ENCODE measurements around the gene SP140. TPM values are rescaled to one million over a fixed set of nuclear protein-coding genes. Genes with fewer than 3 reads are reported as not detected.
"Not testable (repeated sequence)": the region's sequence is repeated elsewhere in the genome, so short reads cannot be mapped to it uniquely, and the experiment has no call there.

SP140 gene
- total RNA-seq, 1 experiment from 2014 or later = 0.12 TPM

DNA sequence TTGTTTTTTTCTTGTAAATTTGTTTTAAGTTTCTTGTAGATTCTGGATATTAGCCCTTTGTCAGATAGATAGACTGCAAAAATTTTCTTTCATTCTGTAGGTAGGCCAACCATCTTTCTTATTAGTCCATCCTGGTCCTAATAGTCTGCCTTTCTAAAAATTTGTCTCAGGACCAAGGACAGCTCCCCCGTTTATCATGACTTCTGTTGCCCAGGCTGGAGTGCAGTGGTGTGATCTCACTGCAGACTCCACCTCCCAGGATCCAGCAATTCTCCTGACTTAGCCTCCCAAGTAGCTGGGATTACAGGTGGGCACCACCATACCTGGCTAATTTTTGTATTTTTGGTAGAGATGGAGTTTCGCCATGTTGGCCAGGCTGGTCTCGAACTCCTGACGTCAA, 63.8 kb downstream of the SP140 start:
- peak; percentile 47 for DNase-seq (ENCODE audit: low read depth)

DNA sequence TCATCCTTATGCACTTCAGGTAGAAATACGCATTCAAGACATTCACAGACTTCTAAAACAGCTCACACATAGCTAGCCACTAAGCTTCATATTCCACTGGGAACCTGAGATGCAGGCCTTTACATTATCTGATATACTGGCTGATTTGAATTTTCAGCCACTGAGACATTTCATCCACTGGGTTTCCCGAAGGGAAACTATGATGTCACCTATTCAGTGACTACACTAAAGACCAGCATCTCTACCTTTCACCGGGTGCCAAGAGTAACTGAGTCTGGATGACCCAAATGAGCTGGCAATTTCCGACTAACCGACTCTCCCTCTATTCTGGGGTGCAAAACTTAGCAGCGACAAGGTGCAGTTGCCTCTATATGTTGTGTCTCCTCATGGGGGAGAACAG, 69.7 kb downstream of the SP140 start:
- DNase-seq (ENCODE audit: low read depth) = no peak

DNA sequence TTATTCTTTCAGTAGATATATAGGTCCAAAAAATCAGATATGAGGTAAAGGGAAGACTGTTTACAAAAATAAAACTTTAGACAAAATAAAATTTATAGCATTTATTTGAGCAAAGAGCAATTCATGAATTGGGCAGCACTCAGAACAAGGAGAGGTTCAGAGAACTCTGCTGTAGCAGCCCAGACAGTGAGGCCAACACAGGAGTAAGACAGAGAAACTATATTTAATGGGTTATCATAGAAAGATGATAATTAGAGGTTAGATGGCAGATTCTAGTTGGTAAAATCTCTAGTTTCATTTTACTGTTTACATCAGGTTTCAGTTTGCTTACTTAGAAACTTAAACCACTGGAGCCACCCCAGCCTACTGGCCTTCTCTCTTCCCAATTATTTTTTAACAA, 71.4 kb downstream of the SP140 start:
- no peak for DNase-seq (ENCODE audit: low read depth)

DNA sequence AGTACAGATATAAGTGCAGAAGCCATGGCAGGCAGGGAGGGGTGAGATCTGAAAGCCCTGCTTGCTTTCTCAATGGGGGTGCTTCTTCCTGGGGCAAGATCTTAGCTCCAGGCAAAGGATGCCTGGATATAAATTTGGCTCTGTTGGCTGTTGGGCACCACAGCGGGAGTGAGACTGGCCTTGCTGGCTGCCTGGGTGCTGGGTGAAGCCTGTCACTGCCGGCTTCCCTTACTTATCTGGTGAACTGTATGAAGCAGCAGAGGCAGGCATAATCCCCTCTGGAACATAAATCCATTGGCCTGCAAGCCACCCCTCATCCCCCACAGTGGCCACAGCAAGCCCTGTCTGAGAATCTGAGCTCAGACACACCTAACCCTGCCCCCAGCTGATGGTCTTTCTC, 74.1 kb downstream of the SP140 start:
- DNase-seq (ENCODE audit: low read depth) = no peak

DNA sequence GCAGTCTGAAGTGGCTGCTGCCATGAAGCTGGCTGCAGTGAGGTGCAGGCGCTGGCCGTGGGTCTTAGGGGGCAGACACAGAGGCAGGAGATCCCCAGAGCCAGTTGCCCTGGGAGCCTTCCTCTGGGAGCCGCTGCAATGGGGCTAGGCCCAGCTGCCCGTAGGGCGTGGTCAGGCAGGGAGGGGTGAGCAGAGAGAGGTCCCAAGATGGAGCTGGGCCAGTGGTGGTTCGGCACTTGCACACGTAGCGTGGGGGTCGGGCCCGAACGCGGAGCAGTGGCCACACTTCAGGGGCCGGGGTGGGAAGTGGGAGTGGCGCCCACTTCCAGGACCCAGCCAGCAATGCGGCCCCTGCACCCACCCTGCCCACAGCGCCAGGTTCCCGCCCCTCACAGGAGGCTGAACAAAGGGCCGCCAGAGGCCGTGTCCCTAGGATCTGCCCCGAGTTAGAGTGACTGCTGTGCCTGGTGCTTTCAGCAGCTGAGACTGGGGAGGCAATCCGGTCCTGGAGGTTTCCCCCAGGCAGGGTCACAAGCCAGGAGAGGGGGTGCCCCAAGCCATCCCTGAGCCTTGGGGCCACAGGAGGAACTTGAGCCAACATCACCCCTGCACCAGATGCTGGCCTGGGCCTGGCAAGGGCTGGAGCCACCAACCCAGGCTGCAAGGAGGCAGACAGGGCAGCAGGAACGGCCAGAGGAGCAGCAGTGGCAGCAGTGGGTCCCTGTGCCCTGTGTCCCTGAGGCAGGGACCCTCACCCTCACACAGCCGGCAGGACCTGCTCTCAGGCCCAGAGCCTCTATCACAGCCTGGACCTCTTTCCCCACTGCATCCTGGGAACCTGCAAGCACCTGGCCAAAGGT, 80.1 kb downstream of the SP140 start:
- DNase-seq (ENCODE audit: low read depth) = no peak

DNA sequence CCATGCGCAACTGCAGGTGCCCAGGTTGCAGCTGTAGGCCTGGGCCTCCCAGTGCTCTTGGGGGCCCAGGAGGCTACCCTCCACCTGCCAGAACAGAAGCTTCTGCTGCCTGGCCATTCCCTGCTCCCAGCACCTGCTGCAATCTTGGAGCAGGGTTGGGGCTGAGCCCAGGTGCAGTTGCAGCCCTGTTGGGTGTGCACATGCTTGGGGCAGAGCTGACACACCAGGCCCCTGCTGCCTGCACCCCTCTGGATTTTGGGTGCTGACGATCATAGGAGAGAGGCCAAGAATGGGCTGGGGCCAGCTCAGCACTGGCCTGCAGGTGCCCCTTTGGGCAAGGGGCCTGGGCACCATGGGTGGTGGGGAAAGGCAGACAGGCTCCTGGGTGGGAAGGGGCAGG, 80.9 kb downstream of the SP140 start:
- DNase-seq (ENCODE audit: low read depth) = no peak

DNA sequence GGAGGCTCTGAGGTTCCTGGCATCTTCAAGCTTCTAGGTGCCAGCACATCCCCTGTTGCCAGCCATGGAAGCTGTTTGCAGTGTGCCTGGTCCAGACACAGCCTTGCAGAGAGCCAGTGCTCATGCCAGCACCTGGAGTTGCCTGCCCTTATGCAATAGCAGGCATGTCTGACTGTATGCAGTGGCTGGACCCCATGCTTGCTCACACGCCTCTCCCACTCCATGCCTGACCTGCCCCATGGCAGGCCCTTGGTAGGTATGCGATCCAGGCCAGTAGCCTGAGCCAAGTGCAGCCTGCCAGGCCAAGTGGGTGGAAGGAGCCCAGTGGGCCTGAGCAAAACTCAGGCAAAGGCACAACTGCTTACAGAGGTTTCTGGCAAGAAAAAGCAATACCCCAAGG, 81.9 kb downstream of the SP140 start:
- DNase-seq (ENCODE audit: low read depth) = no peak

DNA sequence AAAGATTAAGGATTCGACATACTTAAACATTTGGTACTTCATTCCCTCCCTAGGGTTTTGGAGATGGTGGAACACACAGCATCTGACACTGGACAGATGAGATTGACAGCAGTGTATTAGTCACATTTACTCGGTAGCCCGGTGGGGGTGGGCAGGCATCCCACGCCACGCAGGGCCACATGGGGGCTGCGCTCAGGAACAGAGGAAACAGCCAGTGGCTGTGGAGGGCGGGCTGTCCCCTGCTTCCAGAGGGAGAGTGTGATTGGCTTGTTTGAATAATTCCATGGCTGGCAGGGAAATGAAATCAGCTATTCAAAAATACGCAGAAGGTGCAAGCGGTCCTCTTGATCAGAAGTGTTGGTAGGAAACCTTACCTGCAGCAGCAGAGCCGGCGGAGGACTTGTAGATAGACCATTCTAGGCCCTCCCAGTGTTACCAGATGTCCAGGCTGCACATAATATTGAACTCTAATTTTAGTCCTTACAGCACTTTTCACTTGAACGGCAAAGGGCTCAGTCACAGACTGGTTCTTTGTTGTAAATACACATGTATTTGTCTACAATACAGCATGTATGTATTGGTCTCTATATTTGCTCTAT, 83.0 kb downstream of the SP140 start:
- no peak for DNase-seq (ENCODE audit: low read depth)

DNA sequence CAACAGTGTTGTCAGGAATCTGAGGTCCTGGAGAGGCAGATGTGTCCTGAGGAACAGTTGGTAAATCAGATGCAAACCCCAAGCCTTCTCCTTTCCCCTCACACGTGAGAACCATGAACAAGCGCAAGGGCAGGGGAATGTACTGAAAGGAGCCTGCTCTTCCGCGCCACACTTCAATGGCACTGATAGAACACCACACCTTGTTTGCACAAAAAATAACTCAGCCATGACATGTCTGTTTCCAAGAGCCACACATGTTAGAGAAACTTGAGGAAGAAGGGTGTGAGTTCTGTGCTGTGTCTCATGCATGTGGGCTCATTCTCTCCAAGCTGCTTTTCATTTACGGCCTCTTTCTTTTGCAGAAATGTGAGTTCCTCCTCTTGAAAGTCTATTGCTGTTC, 85.3 kb downstream of the SP140 start:
- DNase-seq (ENCODE audit: low read depth) = not testable (repeated sequence)

DNA sequence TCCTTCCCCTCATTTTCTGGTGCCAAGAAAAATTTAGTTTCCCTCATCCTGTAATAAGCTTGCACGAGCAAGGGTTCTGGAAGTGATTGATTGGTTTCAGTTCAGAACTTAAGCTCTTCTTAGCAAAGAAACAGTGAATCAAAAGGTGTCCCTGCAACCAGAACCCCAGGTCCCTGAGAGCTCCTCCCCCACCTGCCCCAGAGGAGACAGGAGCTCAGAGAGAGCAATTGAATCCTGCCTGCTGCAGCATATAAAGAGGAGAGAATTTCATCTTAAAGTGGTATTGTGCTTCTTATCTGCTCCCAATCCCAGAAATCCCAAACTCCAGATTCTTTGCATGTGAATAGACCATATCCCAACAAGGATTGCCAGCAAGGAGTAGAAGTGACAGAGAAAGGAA, 86.1 kb downstream of the SP140 start:
- not testable (repeated sequence) for DNase-seq (ENCODE audit: low read depth)

DNA sequence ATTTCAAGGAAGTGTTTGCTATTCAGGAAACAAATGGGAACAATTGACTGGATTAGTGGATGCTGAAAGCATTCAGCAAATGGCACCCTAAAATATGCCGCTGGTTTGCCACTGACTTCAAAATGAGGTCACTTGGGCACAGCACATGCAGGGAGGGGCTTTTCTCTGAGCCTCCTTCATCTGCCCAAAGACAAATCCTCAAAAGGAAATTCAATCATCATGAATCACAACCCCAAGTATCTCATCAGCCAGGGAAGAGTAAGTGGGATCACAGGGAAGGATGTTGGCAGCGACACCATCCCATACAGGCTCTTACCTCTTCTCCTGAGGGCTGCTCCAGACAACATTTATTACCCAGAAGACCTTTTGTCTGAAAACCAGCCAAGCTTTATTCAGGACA, 87.1 kb downstream of the SP140 start:
- peak; percentile 72 for DNase-seq (ENCODE audit: low read depth)

DNA sequence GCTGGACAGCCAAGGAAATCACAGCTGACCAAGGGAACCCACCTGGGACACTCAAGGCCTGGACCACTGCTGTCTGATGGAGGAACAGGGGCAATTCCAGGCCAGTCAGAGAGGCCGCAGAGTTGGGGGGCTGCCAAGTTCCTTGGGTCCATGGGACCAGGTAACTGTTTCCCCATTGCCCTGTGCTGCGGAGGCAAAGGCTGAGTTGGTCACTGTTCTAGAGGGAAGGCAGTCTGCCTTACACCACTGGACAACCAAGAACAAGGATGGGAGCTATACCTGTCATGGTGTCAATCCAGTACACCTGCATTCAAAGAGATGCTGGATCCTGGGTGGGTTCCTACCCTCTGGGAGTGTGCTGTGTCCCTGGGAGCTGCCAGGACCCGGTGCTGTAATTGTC, 91.8 kb downstream of the SP140 start:
- DNase-seq (ENCODE audit: low read depth) = no peak

DNA sequence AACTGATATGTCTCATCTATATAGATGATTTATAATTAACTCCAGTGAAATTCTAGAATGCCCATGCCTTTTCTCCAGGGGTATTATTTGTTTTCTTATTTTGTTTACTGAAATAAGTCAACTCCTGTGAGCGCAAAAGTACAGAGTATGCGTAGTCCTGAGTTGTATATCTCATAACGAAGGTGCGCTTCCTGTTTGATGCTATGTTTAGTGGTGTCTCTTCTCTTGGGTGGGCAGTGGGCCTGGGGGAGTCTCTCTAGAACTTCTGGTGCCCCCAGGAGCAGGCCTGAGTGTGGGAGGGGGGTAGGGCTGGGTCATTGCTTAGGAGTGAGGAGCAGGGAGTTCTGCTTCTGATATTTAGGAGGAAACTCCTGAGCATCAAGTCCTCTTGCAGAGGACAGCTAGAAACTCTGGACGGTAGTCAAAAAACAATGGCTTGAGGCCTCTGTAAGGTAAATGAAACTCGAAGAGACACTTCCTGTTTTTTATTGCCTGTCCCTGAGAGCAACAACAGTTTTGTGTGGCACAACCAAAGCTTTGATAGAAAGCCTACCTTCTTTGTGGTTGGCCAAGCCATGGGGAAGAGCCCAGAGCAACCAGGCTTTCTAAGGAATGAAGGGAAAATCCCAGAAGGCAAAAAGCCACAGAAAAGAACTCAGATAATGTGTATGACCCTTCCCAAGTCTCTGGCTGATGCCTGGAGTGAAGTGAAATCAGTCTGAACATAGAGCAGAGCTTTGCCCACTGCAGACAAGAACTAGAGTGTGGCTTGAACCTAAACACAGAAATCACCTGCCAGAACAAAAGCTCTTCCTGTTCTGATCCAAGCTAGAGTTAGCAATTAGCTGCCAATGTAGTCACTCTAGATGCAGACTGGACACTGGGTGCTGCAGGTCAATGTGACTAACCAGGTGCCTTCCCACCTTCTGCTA, 92.9 kb downstream of the SP140 start:
- peak; percentile 10 for DNase-seq (ENCODE audit: low read depth)

DNA sequence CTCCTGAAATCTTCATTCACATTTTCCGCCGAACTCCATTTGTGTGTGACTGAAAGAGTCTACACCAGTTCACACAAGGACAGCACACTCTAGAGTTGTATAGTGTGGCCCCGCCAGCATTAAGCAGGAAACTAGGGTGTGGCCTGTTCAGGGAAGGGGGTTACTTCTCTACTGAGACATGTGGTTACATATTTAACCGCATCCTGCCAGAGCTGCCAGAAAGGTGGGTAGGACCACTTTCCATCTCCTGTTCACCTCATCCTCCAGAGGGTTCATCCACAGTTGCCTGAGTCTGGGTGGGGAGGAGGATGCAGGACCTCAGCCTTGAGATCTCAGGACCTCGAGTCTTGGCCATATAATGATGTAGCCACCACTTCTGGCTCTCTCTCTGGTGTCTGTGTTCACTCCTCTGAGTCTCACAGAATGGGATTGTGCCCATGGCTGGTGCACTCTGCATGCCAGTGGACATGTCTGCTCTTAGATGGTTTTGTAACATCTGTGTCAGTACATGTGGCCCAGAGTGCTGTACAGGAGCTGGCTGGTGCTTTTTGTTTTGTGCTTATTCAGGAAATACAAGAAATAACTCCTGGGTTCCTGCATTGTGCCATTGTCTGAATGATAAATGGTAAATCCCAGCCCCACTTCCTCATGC, 93.8 kb downstream of the SP140 start:
- DNase-seq (ENCODE audit: low read depth) = no peak

DNA sequence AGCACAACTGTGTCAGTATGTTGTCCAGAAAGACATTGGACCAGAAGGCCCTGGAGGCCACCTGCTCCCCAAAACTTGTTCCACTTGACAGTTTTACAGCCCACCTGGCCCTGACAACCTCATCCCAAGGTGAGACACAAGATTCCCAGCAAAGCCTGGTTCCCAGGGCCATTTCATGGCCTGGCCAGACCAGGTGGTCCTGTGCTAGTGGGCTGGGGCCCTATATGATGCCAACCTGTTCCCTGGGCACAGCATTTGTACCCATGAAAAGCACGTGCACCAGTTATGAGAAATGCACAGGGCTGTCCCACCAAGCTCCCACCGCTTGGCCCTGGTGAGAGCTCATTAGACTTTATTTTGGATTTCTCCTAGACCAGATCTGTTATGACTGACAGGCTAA, 95.5 kb downstream of the SP140 start:
- no peak for DNase-seq (ENCODE audit: low read depth)

DNA sequence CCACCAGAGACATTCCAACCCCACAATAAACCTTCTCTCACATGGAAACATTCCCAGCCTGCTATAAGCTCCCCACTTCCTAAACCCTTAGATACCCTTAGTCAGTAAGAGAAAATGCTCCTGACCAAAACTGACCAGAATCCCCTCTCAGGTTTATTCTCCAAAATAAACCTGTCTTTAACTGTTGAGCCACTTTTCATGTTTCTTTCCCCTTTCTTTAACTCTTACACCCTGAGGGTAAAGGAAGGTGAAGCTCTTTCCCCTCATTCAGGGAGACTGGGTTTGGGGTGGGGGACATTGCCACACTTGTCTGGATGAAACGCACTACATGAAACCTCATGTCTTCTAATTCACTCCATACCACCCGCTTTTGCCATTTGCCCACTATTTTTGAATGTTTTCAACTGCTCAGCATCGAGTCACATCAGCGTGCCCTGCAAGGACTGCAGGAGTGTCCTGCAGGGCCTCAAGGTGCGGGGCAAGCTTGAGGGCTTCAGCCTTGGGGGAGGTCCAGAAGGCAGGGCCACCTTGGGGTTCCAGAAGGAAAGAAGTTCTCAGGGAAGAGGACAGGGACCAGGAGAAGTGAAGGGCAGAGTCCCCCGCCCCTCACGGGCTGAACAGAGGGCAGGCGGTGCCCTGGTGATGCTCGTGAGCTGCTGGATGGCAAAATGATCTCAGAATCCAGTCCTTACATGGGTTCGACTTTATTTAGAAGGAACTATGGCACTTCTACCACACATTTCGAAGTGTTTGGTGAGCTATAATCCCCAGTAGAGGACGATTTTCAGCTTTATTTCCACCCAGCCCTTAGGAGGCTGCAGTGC, 97.2 kb downstream of the SP140 start:
- no peak for DNase-seq (ENCODE audit: low read depth)

DNA sequence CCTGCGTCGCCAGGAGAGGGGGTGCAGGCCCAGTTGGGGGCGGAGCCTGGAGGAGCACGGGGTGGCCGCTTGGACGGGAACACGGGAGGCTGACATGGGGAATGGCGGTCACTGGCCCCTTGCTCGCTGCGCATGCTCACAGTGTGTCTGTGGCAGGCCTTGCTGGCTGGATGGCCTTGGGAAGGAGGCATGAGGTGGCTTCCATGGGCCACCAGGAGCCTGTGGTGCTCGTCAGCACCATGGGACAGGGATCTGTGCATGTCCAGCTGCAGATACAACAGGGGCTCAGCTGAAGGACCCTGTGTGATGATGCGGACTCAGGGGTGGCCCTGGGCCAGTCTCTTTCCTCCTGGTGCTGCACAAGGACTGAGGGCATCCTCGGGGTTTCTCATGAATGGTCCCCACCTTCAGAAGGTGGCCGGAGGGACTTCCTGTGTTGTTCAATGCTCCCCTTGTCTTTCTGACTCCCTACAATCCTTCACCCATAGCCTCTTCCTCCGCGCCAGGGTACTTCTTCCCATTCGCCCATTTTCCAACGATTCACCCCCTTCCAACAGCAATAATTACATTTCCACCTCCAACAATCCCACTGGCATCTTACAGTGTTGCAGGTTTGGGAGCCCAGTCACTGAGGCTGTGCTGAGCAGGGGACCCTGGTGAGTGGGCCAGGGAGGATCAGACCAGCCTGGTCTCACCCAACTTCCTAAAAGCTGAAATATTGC, 98.0 kb downstream of the SP140 start:
- peak; percentile 40 for DNase-seq (ENCODE audit: low read depth)

DNA sequence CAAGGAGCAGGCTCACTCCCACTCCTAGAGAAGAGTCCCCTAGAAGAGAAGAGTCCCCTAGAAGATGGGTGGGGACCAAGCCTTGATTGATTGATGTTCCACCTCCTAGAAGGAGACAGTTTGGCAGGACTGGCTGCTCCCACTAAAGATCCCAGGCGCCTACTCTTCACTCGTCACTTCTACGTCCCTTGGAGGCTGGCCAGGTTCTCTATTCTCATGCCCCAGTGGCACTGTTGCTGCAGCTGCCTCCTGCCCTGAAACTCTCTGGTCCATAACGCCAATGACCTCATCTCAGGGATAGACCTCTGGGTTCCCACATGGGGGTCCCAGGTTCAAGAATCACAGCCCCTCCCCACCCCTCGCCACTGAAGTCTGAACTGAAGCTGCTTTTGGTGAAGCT, 99.0 kb downstream of the SP140 start:
- DNase-seq (ENCODE audit: low read depth) = no peak

DNA sequence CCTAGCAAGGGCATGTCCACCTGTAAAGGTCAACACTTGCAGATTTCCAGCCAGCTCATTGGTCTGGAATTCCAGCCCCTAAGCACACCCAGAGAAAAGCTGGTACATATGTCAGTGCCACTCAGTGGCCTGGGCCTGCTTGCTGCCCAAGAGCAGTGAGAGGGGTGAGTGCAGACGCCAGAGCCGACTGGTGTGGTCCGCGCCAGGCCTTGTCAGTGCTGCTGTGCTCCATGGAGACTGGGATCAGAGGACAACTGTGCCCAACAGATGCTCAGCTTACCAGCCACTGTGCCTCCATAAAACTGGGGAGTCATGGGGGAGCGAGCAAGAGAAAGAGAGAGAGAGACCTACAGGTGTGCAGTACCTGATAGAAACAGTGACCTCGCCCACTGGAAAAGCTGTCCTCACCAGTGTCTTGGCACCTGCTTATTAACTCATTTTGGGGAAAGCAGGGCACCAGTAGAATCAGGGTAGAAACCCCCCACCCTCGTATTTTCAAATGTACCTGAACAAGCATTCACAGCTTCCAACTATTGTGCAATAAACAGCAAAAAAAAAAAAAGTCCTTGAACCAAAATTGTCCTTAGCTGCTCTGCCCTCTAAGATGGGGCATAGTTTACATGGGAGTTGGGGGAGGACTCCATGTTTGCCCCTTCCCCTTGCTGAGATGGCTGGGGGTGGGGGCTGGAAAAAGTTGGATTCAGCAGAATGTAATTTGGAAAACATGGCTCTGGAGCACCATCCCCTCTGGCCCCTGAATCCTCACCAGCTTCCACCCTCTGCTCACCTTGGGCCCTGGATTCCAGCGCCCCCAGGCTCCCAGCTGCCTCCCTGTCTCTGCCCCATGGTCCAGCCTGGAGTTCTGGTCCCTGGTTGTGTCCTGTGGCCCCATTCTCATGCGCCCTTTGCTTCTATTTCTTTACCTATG, 100.0 kb downstream of the SP140 start:
- no peak for DNase-seq (ENCODE audit: low read depth)

Measured in RPMI7951 (cell line).